PC-9 (cell line): ENCODE results near the gene PKN2.

Experiments
- EZH2 ChIP-seq: fragments of 200-600 bp; sonication (generic); IDR thresholded peaks from 2 replicates; pipeline ENCODE4 v1.8.0; 2017; ENCODE audit warnings: antibody characterized with exemption, low read depth
- TF ChIP-seq, protein P1 (sequence below): fragments of 200-600 bp; sonication (generic); conservative IDR thresholded peaks from 2 replicates; pipeline ENCODE4 v1.6.1; 2017; ENCODE audit warnings: mixed run types, antibody characterized with exemption, mild to moderate bottlenecking, moderate library complexity

DNA sequence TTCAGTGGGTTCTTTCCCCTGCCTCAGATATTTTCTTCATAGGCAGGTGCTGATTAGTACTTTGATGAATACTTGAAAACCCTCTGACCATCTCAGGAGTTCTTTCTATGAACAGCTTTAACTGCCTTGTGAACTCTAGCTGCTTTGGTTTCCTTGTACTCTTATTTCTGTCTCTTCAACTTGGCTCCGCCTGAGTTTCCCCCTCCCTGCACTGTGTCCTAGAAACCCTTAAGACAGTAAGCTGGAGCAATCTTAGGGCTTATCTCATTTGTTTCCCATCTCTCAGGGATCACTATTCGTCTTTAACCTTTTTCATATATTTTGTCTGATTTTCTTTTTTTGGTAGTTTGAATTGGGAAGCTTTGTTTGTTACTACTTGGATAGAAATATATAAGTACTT, 99.1 kb downstream of the PKN2 start:
- TF ChIP-seq, protein P1, sequence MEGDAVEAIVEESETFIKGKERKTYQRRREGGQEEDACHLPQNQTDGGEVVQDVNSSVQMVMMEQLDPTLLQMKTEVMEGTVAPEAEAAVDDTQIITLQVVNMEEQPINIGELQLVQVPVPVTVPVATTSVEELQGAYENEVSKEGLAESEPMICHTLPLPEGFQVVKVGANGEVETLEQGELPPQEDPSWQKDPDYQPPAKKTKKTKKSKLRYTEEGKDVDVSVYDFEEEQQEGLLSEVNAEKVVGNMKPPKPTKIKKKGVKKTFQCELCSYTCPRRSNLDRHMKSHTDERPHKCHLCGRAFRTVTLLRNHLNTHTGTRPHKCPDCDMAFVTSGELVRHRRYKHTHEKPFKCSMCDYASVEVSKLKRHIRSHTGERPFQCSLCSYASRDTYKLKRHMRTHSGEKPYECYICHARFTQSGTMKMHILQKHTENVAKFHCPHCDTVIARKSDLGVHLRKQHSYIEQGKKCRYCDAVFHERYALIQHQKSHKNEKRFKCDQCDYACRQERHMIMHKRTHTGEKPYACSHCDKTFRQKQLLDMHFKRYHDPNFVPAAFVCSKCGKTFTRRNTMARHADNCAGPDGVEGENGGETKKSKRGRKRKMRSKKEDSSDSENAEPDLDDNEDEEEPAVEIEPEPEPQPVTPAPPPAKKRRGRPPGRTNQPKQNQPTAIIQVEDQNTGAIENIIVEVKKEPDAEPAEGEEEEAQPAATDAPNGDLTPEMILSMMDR: no peak
- TF ChIP-seq EZH2: no peak
